Activated CD4-positive, CD25-positive, alpha-beta regulatory T cell treated with anti-CD3 and anti-CD28 coated beads, Interleukin-2, amount 50 U/mL, for 16 hours (primary cell): ENCODE data around the gene GLB1L3.

Experiments
- DNase-seq: peaks from one replicate; pipeline ENCODE4 v3.0.0-alpha.2; 2020; ENCODE audit warnings: low read depth, low spot score

Gene GLB1L3

GRCh38 chr11:134362192-134362901 lies 86.2 kb downstream of the GLB1L3 start:
- DNase-seq: no peak

- no peak for DNase-seq
These were observed 87.0 kb downstream of the GLB1L3 start for GRCh38 chr11:134363161-134363560.

GRCh38 chr11:134363592-134363991 lies 87.4 kb downstream of the GLB1L3 start:
- no peak for DNase-seq

- DNase-seq: no peak
These were observed 88.1 kb downstream of the GLB1L3 start for GRCh38 chr11:134364261-134364660.

- DNase-seq: no peak
These were observed 89.1 kb downstream of the GLB1L3 start for GRCh38 chr11:134365011-134365925.

GRCh38 chr11:134366254-134366653 lies 90.1 kb downstream of the GLB1L3 start:
- DNase-seq: no peak

- no peak for DNase-seq
These were observed 91.6 kb downstream of the GLB1L3 start for GRCh38 chr11:134367781-134368180.
